Activated gamma-delta T cell (primary cell): Measurements from ENCODE around the gene FCN1.

Experiments
- DNase-seq: peaks from one replicate; lab custom pipeline; 2025; lab: John Stamatoyannopoulos, UW

FCN1 gene

DNA sequence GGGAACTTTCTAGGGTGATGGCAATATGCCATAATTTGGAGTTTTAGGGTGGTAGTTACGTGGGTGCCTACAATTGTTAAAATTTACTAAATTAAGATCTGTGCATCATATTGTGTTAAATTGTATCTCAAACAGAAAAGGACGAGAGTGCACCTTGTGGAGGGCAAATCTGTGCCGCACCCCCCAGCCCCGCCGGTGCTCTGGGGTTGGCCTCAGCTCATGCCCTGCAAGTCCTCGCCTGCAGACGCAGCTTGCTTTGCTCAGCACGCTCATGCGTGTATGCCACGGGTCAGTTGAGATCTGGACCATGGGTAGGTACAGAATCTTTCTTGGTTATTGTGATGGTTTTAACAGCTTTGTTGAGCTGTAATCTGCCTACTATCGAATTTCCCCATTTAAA is 33.7 kb upstream of the FCN1 start:
- DNase-seq = no peak

DNA sequence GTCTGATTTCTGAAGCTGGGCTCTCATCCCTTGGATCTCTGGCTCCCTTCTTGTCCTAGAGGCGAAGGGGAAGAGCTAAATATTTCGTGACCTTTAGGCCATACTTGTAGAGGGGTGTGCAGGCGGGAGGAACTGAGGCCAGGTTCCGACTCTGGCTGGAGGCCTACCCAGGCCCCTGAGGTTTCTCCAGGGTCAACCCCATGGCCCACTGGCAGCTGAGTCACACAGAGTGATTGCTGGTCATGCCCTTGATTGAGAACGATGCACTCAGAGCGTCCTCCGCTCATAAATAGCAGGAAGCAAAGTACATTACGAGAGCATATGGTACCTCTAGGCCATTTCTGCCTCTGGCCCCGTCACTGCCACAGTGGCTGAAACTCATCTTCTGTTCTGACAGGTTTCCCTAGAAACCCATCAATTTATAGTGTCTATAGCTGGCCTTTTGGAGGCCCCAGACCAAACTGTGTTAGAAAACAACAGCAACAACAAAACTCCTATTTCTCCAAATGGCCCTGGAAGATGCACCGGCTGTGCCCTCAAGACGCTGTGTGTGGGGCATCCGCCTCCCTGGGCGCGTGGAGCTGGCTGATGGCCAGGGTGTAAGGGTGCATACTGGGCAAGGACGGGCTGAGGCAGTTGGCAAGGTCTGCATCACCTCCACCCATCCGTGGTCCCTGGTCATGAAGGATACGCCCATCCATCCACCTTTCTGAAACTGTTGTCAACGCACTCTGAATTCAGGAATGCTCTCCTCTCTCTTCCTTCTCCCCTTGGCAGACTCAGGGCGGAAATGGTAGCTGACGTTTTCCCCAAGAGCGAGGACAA is 32.9 kb upstream of the FCN1 start:
- DNase-seq = no peak

DNA sequence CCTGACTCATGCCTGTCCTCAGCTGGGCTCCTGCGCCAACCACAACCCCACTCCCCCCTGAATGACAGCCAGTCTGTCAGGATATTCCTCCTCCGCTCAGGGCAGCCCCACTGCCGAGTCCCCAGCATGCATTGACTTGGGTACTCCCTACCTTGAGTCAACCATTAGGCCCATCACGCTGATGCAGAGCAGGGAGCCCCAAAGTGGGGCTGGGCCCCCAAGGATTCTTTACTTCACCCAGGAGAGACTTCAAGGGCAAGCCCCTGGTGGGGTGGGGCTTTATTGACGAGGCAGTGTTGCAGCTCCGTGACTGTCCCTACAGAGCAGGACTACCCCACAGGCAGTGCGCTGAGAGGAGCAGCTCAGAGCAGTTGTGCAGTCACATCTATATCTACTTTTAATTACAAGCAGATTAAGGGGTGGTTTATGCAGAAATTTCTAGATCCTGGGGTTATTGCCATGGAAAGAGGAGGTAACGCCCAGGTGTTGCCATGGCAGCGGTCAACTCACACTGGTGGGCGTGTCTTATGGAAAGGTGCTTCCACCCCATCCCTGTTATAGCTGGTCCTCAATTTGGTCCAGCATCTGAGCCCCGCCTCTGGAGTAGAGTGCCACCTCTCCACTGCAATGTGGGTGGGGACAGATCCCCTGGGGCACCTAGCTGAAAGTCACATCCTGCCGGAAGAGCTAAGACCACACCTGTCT is 32.1 kb upstream of the FCN1 start:
- no peak for DNase-seq

- DNase-seq = no peak
Observed at GRCh38 chr9:134948149-134948548, 30.4 kb upstream of the FCN1 start.

DNA sequence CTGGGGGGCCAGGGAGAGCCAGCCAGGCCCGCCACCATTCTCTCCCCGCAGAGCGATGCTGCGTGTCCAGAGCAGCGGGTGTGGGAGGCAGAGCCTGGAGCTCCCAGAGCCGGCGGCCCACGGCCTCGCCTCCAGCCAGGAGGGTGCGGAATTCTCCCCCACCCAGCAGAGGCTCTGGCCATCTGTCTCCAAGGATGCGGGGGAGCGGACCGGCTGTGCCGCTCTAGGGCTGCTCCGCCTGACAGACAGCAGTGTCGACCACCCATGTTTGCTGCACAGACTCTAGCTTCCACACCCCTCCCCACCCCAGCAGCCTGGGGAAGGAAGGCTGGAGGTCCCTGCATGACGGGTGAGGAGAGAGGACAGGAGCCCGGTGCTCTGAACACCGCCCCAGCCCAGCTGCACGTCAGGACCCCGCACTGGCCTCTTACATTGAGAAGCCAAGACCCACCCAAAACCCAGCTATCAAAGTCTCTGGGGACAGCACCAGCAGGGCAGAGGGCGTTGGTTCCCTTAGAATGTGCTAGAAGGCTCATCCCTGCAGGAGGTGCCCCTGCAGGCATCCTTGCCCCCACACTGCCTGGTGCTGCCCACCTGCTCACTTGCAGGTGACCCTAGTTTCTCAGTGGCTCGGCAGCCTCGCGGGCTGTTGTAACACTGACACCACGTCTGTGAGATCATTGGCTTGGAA is 29.7 kb upstream of the FCN1 start:
- no peak for DNase-seq

GRCh38 chr9:134946663-134947062 is 29.0 kb upstream of the FCN1 start:
- DNase-seq = no peak

DNA sequence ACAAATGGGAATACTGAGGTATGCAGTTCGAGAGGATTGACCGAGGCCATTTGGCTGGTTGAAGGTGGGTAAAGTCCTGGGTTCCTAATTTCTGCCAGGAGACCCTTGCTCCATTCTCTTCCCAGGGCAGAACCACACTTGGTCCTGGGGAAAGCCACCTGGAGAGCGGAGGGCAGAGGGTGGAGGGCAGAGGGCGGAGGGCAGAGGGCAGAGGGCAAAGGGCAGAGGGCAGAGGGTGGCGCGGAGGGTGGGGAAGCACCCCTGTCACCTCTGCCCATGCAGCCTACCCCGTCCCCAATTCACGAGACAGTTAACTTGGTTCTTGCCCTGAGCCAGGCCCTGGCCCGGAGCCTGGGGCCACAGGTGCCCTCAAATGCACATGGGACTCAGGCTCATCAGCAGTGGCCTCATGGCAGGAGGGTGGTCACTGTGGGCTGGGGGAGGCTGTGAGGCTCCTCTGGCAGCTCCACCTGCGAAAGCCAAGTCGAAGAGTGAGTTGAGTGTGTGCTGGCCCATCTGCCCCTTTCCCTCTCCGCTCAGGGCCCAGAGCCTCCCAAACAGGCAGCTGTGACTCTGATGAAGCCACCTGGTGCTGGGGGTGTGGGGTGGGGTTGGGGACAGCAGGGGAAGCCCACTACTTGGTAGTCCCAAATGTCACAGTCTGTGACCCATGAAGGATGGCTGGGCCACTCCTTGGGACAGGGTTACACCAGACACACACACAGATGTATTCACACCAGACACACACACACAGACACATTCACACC is 28.0 kb upstream of the FCN1 start:
- DNase-seq = no peak

DNA sequence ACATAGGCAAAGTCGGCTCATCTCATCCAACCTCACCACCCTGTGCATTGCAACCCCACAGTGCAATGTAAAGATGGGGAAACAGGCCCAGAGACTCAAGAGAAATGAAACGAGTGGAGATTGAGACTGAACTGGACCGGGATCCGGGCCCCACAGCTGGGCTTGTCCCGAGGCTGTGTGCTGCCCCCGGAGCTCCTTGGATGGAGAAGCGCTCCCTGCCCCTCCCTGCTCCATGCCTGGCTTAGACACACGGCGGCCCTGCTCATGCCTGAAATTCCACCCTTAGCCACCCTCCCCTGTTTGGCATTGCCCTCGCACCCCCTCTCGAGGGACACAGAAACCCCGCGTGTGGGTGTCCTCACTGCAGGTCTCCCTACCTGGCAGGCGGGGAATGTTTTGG is 27.2 kb upstream of the FCN1 start:
- no peak for DNase-seq

GRCh38 chr9:134944351-134944802 is 26.7 kb upstream of the FCN1 start:
- DNase-seq = no peak

- no peak for DNase-seq
Observed at GRCh38 chr9:134943836-134944235, 26.1 kb upstream of the FCN1 start.

GRCh38 chr9:134943411-134943810 is 25.7 kb upstream of the FCN1 start:
- DNase-seq = no peak

DNA sequence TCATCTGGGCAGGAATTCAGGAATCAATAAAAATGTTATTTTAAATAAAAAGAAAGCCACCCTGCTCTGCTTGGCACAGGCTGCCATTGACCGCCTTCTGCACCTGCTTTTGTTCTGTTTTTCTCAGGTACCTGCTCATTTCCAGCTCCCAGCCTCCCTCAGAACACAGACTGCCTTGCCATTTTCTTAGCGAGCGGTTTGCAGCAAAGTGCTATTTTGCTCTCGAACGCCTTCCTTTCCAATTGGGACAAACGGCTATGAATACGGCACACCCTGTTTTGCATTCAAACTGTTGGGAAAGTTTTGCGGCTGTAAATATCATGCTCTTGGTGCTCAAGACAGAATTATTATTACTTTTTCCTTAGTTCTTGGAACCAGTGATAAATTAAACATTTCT is 25.1 kb upstream of the FCN1 start:
- no peak for DNase-seq

DNA sequence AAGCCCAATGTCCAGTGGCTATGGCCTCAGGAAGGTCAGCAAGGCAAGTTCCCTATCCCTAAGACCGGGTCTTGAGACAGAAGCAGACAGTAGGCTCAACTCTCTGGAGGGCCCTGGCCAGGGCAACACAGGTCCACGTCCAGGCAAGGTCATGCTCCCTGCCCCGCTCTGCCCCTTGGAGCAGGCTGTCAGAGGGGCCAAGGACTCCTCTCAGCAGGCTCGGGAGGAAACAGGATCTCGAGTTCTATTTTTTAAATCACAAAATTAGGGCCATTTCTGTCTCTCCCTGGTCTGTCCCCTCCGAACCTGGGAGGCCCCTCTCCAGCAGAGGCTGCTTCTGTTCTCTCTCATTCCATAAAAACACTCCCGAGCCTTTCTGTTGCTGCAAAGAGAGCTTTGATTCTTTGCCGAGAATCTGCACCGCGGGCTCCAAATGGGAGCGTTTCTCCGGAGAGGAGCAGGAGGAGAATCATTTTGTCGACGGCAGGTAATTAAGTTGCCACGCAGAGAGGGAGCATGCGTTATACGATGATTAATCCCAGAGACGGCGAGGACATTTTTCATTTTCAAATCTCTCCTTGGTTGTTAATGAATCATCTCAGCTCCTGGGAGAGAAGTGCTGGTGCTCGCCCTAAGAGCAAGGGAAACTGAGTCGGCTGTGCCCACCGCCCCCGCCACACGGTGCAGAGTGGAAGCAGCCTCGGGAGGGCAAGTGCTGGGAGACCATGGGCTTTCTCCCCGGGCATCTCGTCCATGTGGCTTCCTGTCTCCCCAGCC is 24.5 kb upstream of the FCN1 start:
- no peak for DNase-seq

DNA sequence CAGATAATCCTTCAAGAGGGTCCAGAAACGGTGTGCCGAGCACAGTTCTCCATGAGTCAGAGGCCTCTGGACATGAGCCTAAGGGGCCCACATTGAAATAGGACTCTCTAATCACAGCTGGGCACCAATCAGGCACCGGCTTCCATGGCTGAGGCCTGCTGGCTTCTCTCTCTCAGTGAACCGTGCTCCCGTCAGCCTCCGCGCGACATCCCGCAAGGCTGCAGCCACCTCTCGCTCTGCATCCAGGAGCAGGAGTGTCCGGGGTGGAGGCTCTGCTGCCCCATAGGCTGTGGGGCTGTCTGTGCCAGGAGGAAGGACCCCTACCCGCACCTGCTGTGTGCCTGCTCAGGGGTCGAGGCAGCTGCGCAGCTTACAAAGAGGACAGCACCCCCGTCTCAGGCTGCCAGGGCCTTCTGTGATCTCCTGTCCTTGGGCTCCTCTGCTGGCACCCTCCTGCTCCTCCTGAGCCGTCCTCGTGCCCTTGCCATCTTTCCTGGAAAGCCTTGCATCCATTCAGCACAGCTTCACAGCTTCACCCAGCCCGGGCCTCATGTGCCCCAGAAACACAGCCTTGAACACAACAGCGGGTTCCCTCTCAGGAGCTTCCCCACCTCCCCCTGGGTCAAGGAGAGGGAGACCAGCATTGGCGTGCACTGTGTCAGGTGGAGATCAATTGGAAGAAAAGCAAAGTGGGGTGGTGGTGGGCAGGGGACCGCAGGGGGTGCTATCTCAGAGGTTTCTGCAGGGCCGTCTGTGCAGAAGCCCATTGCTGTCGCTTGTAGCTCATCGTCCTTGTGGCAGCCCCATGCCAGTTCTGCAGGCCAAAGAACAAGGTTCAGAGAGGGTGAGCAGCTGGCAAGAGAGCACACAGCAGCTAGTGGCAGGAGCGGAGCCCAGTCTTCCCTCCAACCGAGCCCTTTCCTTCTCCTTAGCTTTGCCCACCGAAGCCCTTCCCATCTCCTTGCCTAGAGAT is 22.8 kb upstream of the FCN1 start:
- DNase-seq = no peak

- DNase-seq = no peak
Observed at GRCh38 chr9:134939836-134940235, 22.1 kb upstream of the FCN1 start.

DNA sequence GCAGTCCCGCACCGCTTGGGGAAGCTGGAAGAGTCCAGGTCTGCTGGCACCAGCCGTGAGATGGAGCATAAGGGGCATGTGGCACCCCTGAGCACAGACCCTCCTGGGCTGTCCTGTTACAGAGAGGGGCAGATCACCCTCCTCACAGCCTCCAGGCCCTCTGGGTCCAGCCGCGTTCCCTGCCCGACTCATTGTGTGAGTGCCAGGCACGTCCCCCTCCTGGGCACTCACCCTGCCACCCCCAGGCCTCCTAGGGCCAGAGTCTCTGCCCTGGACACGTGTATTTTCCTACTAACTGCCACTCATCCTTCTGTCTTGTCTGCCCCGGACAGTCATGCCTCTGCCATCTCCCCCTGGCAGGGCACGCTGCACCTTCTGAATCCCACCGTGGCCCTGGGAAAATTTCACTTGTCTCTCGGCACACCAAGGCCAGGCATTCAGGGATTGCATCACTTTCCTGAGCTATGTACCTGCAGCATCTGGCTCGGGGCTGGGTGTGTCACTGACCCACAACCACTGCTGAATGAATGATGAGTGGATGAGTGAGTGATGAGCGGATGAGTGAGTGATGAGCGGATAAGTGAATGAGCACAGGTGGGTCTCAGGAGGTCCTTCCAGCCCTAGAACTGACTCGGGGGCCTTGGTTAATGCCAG is 21.5 kb upstream of the FCN1 start:
- DNase-seq = no peak

- no peak for DNase-seq
Observed at GRCh38 chr9:134938346-134939079, 20.8 kb upstream of the FCN1 start.

DNA sequence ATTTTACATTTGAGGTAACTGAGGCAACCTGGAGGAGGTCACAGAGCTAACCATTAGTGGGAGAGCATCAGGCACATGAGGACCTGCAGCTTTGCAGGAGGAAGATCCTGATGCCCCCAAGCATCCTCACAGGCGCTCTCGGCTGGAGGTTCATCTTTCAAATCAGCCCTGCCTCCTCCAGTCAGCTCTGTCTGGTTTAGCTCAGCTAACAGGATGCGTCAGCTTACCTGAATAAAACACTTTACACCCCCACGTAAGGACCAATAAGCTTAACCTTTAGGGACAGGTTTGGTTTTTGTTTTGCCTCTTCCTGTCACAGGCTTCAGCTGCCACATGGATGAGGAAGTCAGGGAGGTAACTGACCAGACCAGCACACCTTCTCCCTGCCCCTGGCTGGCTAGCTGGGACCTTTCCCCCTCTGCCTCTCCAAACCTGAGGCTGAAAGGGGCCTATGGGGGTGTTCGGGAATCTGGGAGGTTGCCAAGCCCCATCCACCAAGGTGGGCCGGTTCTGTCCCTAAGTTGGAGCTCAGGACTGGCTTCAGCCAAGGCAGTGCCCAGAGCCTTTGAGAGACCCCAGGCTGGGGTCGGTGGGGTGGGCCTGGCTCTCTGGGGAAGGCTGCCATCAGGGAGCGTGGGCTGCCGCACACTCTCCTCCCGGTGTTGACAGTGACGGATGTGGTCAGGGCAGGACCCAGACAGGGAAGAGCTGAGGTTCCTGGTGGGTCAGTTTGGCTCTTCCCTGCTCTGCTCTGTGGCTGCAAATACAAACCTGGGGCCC is 20.0 kb upstream of the FCN1 start:
- no peak for DNase-seq
